HCT116 (cell line): Measurements from ENCODE around the gene APP.

Experiments
- CEBPB ChIP-seq: IDR thresholded peaks from 2 replicates; pipeline ENCODE4 v1.6.1; 2012; ENCODE audit warnings: low read depth
- CTCF ChIP-seq, 3 experiments: fragments of 200-600 bp in 1 of 3; sonication (generic) in 1 of 3; IDR thresholded peaks in 2 of 3; conservative IDR thresholded peaks in 1 of 3; 2 replicates each; pipeline ENCODE4 v1.5.1; 2012 to 2017; ENCODE audit warnings: low read depth in 2 of 3, low read length in 2 of 3, antibody characterized with exemption in 1 of 3, borderline replicate concordance in 1 of 3, control low read depth in 1 of 3, mild to moderate bottlenecking in 1 of 3, mixed read lengths in 1 of 3, mixed run types in 1 of 3, moderate library complexity in 1 of 3; ENCODE audit not compliant: insufficient read depth in 1 of 3
- EGR1 ChIP-seq: IDR thresholded peaks from 2 replicates; pipeline ENCODE4 v1.6.1; 2012; ENCODE audit warnings: low read depth
- EZH2phosphoT487 ChIP-seq: fragments of 200-600 bp; IDR thresholded peaks from 2 replicates; pipeline ENCODE4 v1.6.1; 2018; ENCODE audit warnings: antibody characterized with exemption, borderline replicate concordance
- POLR2A ChIP-seq: IDR thresholded peaks from 2 replicates; pipeline ENCODE4 v1.7.0; 2011; ENCODE audit warnings: borderline replicate concordance; ENCODE audit not compliant: insufficient read depth, insufficient read length; ENCODE audit errors: extremely low read depth
- SIN3A ChIP-seq: IDR thresholded peaks from 2 replicates; pipeline ENCODE4 v1.6.1; 2012; ENCODE audit warnings: low read depth

GRCh38 chr21:26126168-26126553 is 44.4 kb downstream of the APP start:
- no peak for TF ChIP-seq POLR2A
- no peak for TF ChIP-seq CEBPB
- TF ChIP-seq CTCF (IDR thresholded peaks at IDR 0.05 in 2 of 3, conservative IDR thresholded peaks at IDR 0.05 in 1 of 3; ENCODE audit: borderline replicate concordance in 1 of 3, insufficient read depth in 1 of 3, low read depth in 2 of 3, low read length in 2 of 3) = no peak
- TF ChIP-seq EZH2phosphoT487 = no peak
- TF ChIP-seq EGR1 = no peak
- no peak for TF ChIP-seq SIN3A
